Mesodermal cell (in vitro differentiated cells): Measurements from ENCODE around the gene CDH16. TPM values are rescaled to one million over a fixed set of nuclear protein-coding genes. Genes with fewer than 3 reads are reported as not detected.
"Not testable (repeated sequence)": the region's sequence is repeated elsewhere in the genome, so short reads cannot be mapped to it uniquely, and the experiment has no call there.

Source experiments
- H3K27ac ChIP-seq: 2 replicates; pipeline ENCODE4 v1.7.0; 2013; ENCODE audit warnings: mild to moderate bottlenecking, low read depth, low read length, moderate library complexity; ENCODE audit not compliant: severe bottlenecking
- H3K36me3 ChIP-seq: 2 replicates; pipeline ENCODE4 v1.7.1; 2013; ENCODE audit warnings: mild to moderate bottlenecking, low read length, moderate library complexity; ENCODE audit not compliant: control insufficient read depth, insufficient read depth
- H3K4me1 ChIP-seq: one replicate; pipeline ENCODE4 v1.7.1; 2013; ENCODE audit warnings: mild to moderate bottlenecking, low read length; ENCODE audit not compliant: insufficient read depth, control insufficient read depth, poor library complexity, severe bottlenecking
- H3K4me3 ChIP-seq: 2 replicates; pipeline ENCODE4 v1.7.0; 2013; ENCODE audit warnings: low read length, control low read depth, mild to moderate bottlenecking; ENCODE audit not compliant: insufficient read depth, poor library complexity, severe bottlenecking; ENCODE audit errors: extremely low read depth
- H3K9me3 ChIP-seq: 2 replicates; pipeline ENCODE4 v1.7.1; 2013; ENCODE audit warnings: mild to moderate bottlenecking, low read length, moderate library complexity; ENCODE audit not compliant: control insufficient read depth
- WGBS, 2 experiments: methylation state at CpG; one replicate each; pipeline ENCODE4 v1.1.5; 2013; ENCODE audit warnings: missing lambda C conversion rate in 2 of 2; ENCODE audit not compliant: insufficient coverage in 2 of 2; 5-methylcytosine and 5-hydroxymethylcytosine counted together
- polyA plus RNA-seq, 2 experiments: library from polyadenylated mRNA; stranded (reverse); fragments of 50-300 nt; gene quantifications; one replicate each; pipeline ENCODE4 v1.2.3, GENCODE V29; 2013

CDH16 gene
- not detected for polyA plus RNA-seq (2013, experiment 1 of 2)
- not detected for polyA plus RNA-seq (2013, experiment 2 of 2)

- WGBS, 2 experiments, result 76 to 83% methylated on average over 6 of the region's 7 CpGs
- no peak within 1 kb of the TSS for H3K27ac ChIP-seq
- H3K4me1 ChIP-seq, result peaks cover 4% of the 10 kb centered on the region
- H3K4me3 ChIP-seq, result no peak within 1 kb of the TSS
- H3K9me3 ChIP-seq, result no peaks in the 10 kb centered on the region
- no peaks in the 10 kb centered on the region for H3K36me3 ChIP-seq
Observed at GRCh38 chr16:66918803-66919568, at the start of gene CDH16. CDH16 (minus strand) TSS chr16:66918885; CDS start chr16:66918065, 820 bp downstream.

GRCh38 chr16:66964049-66964448, 45.4 kb upstream of the CDH16 start:
- Histone ChIP-seq H3K4me1 (no peaks in the 10 kb centered on the region), H3K4me3 (no peak overlapping the region), H3K36me3 (no peaks in the 10 kb centered on the region), H3K27ac (no peak overlapping the region), H3K9me3 (no peaks in the 10 kb centered on the region)
- WGBS, 2 experiments, result 84 to 93% methylated on average over 6 of the region's 6 CpGs

DNA sequence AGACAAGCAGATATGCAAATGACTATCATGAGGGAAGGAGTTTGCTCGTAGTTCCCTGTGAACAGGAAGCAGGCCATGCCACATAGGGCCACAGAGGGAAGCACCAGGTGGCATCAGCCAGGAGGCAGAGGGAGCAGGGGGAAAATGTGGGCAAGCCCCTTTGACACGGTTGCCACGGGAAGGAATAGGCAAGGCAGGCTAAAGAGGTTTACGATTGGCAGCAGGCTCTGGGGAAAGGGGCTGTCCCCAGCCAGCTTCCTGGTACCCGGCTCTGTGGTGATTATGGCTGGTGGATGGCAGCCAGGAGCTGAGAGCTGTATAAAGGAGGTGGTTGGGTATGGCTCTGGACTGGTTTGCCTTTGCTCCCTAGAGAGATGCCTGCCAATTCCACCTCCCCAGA, 43.2 kb upstream of the CDH16 start:
- no peak overlapping the region for H3K4me3 ChIP-seq
- H3K9me3 ChIP-seq, result no peaks in the 10 kb centered on the region
- H3K27ac ChIP-seq, result no peak overlapping the region
- H3K36me3 ChIP-seq, result no peaks in the 10 kb centered on the region
- no peaks in the 10 kb centered on the region for H3K4me1 ChIP-seq
- 88 to 97% methylated on average over 4 to 5 of the region's 5 CpGs for WGBS, 2 experiments

DNA sequence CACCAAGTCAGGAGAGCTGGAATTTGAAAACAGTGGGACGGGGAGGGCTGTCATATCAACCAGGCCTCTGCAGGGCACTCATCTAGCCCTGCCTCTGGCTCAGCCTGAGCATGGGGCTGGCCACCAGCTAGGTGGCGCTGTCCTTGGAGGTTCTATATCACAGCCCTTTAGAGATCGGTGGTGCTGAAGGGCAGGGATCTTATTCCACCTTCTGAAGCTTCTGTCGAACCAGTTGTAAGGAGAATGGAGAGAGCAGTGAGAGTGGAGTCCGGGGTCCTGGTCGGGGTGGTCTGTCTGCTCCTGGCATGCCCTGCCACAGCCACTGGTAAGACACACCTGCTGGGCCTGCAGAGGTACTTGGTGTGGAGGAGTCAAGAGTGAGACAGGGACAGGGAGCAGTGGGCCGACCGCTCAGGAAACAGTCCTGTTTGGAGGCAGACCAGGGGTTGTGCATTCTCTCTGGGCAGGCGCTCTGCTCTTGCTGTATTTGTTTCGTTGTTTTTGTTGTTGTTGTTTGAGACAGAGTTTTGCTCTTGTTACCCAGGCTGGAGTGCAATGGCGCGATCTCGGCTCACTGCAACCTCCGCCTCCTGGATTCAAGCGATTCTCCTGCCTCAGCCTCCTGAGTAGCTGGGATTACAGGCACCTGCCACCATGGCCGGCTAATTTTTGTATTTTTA, 42.5 kb upstream of the CDH16 start, which contains the start of gene CES3:
Gene CES3 (plus strand): TSS at position 202 of the 680 bp plus-strand sequence. CDS start 42 bp downstream, at position 244.
- no peaks in the 10 kb centered on the region for H3K9me3 ChIP-seq
- H3K36me3 ChIP-seq, result no peaks in the 10 kb centered on the region
- H3K27ac ChIP-seq, result no peak within 1 kb of the TSS
- H3K4me1 ChIP-seq, result no peaks in the 10 kb centered on the region
- H3K4me3 ChIP-seq, result no peak within 1 kb of the TSS
- WGBS, 2 experiments, result 27 to 44% methylated on average over 7 to 10 of the region's 16 CpGs

- Histone ChIP-seq H3K4me3 (no peak overlapping the region), H3K9me3 (no peaks in the 10 kb centered on the region), H3K4me1 (no peaks in the 10 kb centered on the region), H3K36me3 (no peaks in the 10 kb centered on the region), H3K27ac (no peak overlapping the region)
- 88 to 100% methylated on average over 1 of the region's 1 CpG for WGBS, 2 experiments
Observed at GRCh38 chr16:66960270-66960669, 41.6 kb upstream of the CDH16 start.

GRCh38 chr16:66959704-66960161, 41.0 kb upstream of the CDH16 start:
- Histone ChIP-seq H3K36me3 (no peaks in the 10 kb centered on the region), H3K4me3 (no peak overlapping the region), H3K4me1 (no peaks in the 10 kb centered on the region), H3K9me3 (no peaks in the 10 kb centered on the region), H3K27ac (no peak overlapping the region)
- 94 to 96% methylated on average over 5 of the region's 5 CpGs for WGBS, 2 experiments

- no peaks in the 10 kb centered on the region for H3K36me3 ChIP-seq
- 81% methylated on average over 7 of the region's 7 CpGs for WGBS, 2 experiments
- H3K4me1 ChIP-seq, result no peaks in the 10 kb centered on the region
- no peak overlapping the region for H3K4me3 ChIP-seq
- no peaks in the 10 kb centered on the region for H3K9me3 ChIP-seq
- no peak overlapping the region for H3K27ac ChIP-seq
Observed at GRCh38 chr16:66958857-66959703, 40.4 kb upstream of the CDH16 start.

DNA sequence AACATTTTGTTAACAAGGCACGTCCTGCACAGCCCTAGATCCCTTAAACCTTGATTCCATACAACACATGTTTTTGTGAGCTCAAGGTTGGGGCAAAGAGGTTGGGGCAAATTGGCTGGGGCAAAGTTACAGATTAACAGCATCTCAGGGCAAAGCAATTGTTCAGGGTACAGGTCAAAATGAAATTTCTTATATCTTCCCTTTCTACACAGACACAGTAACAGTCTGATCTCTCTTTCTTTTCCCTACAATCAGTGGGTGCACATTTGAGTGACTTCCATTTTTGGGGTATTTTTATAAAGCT, 37.4 kb upstream of the CDH16 start:
- not testable (repeated sequence) for H3K4me3 ChIP-seq, H3K27ac ChIP-seq, H3K4me1 ChIP-seq, H3K36me3 ChIP-seq, H3K9me3 ChIP-seq
- WGBS, 2 experiments, result no CpG with 5 or more reads among the region's 1 CpG

GRCh38 chr16:66955363-66956153, 36.9 kb upstream of the CDH16 start:
- not testable (repeated sequence) for H3K27ac ChIP-seq, H3K4me1 ChIP-seq, H3K36me3 ChIP-seq, H3K4me3 ChIP-seq
- H3K9me3 ChIP-seq, result peaks cover 12% of the 10 kb centered on the region
- WGBS, 2 experiments, result 89 to 91% methylated on average over 5 to 12 of the region's 17 CpGs

- Histone ChIP-seq H3K27ac (no peak overlapping the region), H3K4me1 (no peaks in the 10 kb centered on the region), H3K4me3 (no peak overlapping the region), H3K36me3 (no peaks in the 10 kb centered on the region), H3K9me3 (peaks cover 12% of the 10 kb centered on the region)
- 37 to 39% methylated on average over 5 to 6 of the region's 8 CpGs for WGBS, 2 experiments
Observed at GRCh38 chr16:66954097-66954659, 35.5 kb upstream of the CDH16 start.
